A673 (cell line): ENCODE results near the gene PPIG. TPM values are rescaled to one million over a fixed set of nuclear protein-coding genes. Genes with fewer than 3 reads are reported as not detected.

ENCODE experiments used
- BruUV-seq: library from RNA; stranded (reverse); fragments of 400-500 nt; replicated peaks from 2 replicates; lab custom pipeline; 2021; lab: Mats Ljungman, UMichigan
- CTCF ChIA-PET: fragments of 300-600 bp; sonication (Branson Sonifier 250); formaldehyde crosslinking; loops from one replicate; lab custom pipeline; 2022; ENCODE audit warnings: antibody characterized with exemption; lab: Charles Lee
- POLR2A ChIA-PET: fragments of 300-600 bp; sonication (Branson Sonifier 250); formaldehyde crosslinking; loops from one replicate; lab custom pipeline; 2022; ENCODE audit warnings: antibody characterized with exemption; ENCODE audit not compliant: low non-redundant PET; lab: Charles Lee
- DNase-seq: peaks from one replicate; pipeline ENCODE4 v3.0.0-alpha.2; 2015; ENCODE audit warnings: low spot score
- H3K27ac ChIP-seq: fragments of 200-600 bp; sonication (generic); 2 replicates; pipeline ENCODE4 v1.5.1; 2016; ENCODE audit warnings: mixed run types, low read depth, mild to moderate bottlenecking, mixed read lengths, antibody characterized with exemption, low read length; ENCODE audit not compliant: poor library complexity, severe bottlenecking
- H3K27me3 ChIP-seq: fragments of 200-600 bp; sonication (generic); replicated peaks from 2 replicates; pipeline ENCODE4 v1.6.1; 2017; ENCODE audit warnings: mixed run types, low read depth, mild to moderate bottlenecking, mixed read lengths, antibody characterized with exemption, low read length; ENCODE audit not compliant: insufficient read depth, poor library complexity
- H3K36me3 ChIP-seq: fragments of 200-600 bp; sonication (generic); 2 replicates; pipeline ENCODE4 v1.6.1; 2016; ENCODE audit warnings: mixed run types, mild to moderate bottlenecking, mixed read lengths, antibody characterized with exemption, low read length; ENCODE audit not compliant: insufficient read depth, poor library complexity, severe bottlenecking
- H3K4me1 ChIP-seq: fragments of 200-600 bp; sonication (generic); 2 replicates; pipeline ENCODE4 v1.6.1; 2017; ENCODE audit warnings: mixed run types, mild to moderate bottlenecking, mixed read lengths, antibody characterized with exemption, low read length; ENCODE audit not compliant: insufficient read depth, poor library complexity, severe bottlenecking
- H3K4me3 ChIP-seq: fragments of 200-600 bp; sonication (generic); 2 replicates; pipeline ENCODE4 v1.5.1; 2016; ENCODE audit warnings: low read depth, mixed run types, mild to moderate bottlenecking, mixed read lengths, low read length; ENCODE audit not compliant: poor library complexity, severe bottlenecking
- H3K9me3 ChIP-seq: fragments of 200-600 bp; sonication (generic); 2 replicates; pipeline ENCODE4 v1.6.1; 2016; ENCODE audit warnings: mixed run types, low read depth, mild to moderate bottlenecking, mixed read lengths, antibody characterized with exemption, low read length; ENCODE audit not compliant: poor library complexity, severe bottlenecking
- CTCF ChIP-seq: fragments of 300-800, 200-600 bp; sonication (generic); conservative IDR thresholded peaks from 2 replicates; pipeline ENCODE4 v1.5.1; 2017; ENCODE audit warnings: low read depth, mild to moderate bottlenecking, antibody characterized with exemption, low read length, moderate library complexity, mixed read lengths
- EZH2 ChIP-seq: fragments of 200-600 bp; sonication (generic); IDR thresholded peaks from 2 replicates; pipeline ENCODE4 v1.6.1; 2017; ENCODE audit warnings: borderline replicate concordance, low read depth, mild to moderate bottlenecking, mixed read lengths, antibody characterized with exemption, low read length; ENCODE audit not compliant: poor library complexity, severe bottlenecking
- intact Hi-C: fragments of 100-400 bp; cut with micrococcal nuclease; formaldehyde crosslinking; loops from one replicate; pipeline ENCODE4 v1.10.0; 2022; ENCODE audit not compliant: unreplicated experiment
- total RNA-seq: library from RNA; stranded (reverse); gene quantifications from 2 replicates; pipeline ENCODE4 v1.2.3, GENCODE V29; 2021

Gene PPIG
- total RNA-seq, 1 experiment from 2014 or later = 69.8 TPM

- no peak for TF ChIP-seq EZH2
- no peak for TF ChIP-seq CTCF
- Histone ChIP-seq H3K27ac (no peak overlapping the region), H3K36me3 (no peaks in the 10 kb centered on the region), H3K4me1 (peaks cover 6% of the 10 kb centered on the region), H3K9me3 (no peaks in the 10 kb centered on the region), H3K4me3 (no peak overlapping the region), H3K27me3 (peaks cover under 1% of the 10 kb centered on the region)
- ChIA-PET POLR2A (no interaction called here), CTCF (no interaction called here)
- peak; percentile 28 for DNase-seq
- no TSS peak for BruUV-seq
- intact Hi-C loops = no loop called here
Observed at GRCh38 chr2:169659320-169659719, 75.2 kb downstream of the PPIG start.

DNA sequence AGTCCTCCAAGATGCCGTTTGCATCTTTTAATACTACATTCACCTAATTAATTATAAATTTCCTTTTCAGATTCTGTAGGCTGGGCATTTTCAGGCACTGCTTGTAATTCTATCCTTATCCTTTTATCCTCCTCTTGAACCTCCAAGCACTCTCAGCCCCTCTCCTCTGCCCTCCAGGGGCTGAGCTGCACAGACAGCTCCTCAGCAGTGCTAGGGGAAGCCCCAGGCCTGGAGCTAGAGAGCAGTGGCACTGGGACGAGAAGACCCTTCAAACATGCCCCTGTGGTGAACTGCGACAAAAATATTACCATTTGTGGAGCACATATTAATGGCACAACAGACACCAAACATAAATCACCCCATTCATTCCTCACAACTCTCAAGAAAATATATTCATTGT is 77.1 kb downstream of the PPIG start:
- Histone ChIP-seq H3K27ac (no peak overlapping the region), H3K4me1 (peaks cover 6% of the 10 kb centered on the region), H3K4me3 (no peak overlapping the region), H3K27me3 (no peaks in the 10 kb centered on the region), H3K9me3 (no peaks in the 10 kb centered on the region), H3K36me3 (no peaks in the 10 kb centered on the region)
- intact Hi-C loops = no loop called here
- POLR2A ChIA-PET = no interaction called here
- CTCF ChIA-PET = no interaction called here
- BruUV-seq = no TSS peak
- no peak for DNase-seq
- TF ChIP-seq CTCF = no peak
- no peak for TF ChIP-seq EZH2

- Histone ChIP-seq H3K36me3 (no peaks in the 10 kb centered on the region), H3K27me3 (no peaks in the 10 kb centered on the region), H3K4me1 (peaks cover 6% of the 10 kb centered on the region), H3K9me3 (no peaks in the 10 kb centered on the region), H3K4me3 (no peak overlapping the region), H3K27ac (no peak overlapping the region)
- no peak for TF ChIP-seq CTCF
- CTCF ChIA-PET = no interaction called here
- POLR2A ChIA-PET = no interaction called here
- DNase-seq = no peak
- intact Hi-C loops = no loop called here
- BruUV-seq = no TSS peak
Observed at GRCh38 chr2:169662744-169663143, 78.6 kb downstream of the PPIG start.
